ENCODE measurements around the gene NTSR2. TPM values are rescaled to one million over a fixed set of nuclear protein-coding genes. Genes with fewer than 3 reads are reported as not detected.

The NTSR2 gene
- total and polyA plus RNA-seq, 2 donors (not counting 3 experiments of a cell fraction or from before 2014, with no cell fraction given) = not detected

GRCh38 chr2:11682590-11682915, 12.6 kb upstream of the NTSR2 start:
- intact Hi-C loops (cut with micrococcal nuclease) = loop anchor here (1.0 to 5.0 kb wide), 3 partner anchors 80 to 204 kb away; no protein-coding TSS in a partner anchor
- ChIA-PET POLR2A (no interaction called here), CTCF (interaction anchor here (1.0 to 1.3 kb wide), 3 partner anchors 10 to 98 kb away, joined by 3 read pairs; no protein-coding TSS in a partner anchor)
- FAIRE-seq (no peak), DNase-seq (ENCODE audit: low read depth, low spot score) (no peak)
- TF ChIP-seq MYC (IDR thresholded peaks at IDR 0.05; ENCODE audit: low read depth, low read length) (no peak), EZH2 (IDR thresholded peaks at IDR 0.05; ENCODE audit: borderline replicate concordance, low read depth, low read length, severe bottlenecking) (no peak), POLR2AphosphoS5 (IDR thresholded peaks at IDR 0.05; ENCODE audit: insufficient read depth, low read depth, low read length) (no peak), FOS (IDR thresholded peaks at IDR 0.05; ENCODE audit: borderline replicate concordance, insufficient read depth, low read length) (no peak), MAX (IDR thresholded peaks at IDR 0.05; ENCODE audit: insufficient read depth, insufficient read length) (no peak), GATA2 (IDR thresholded peaks at IDR 0.05; ENCODE audit: insufficient read depth, insufficient read length, low read depth, low read length) (no peak), POLR2A (IDR thresholded peaks at IDR 0.05; ENCODE audit: low read depth, low read length) (no peak), JUN (IDR thresholded peaks at IDR 0.05; ENCODE audit: borderline replicate concordance, insufficient read depth, insufficient read length, low read depth) (no peak), CTCF (IDR thresholded peaks at IDR 0.05; ENCODE audit: extremely low read depth in 1 of 2, insufficient read depth in 1 of 2, low read depth in 1 of 2, low read length in 2 of 2) (no peak)
- Histone ChIP-seq H3K4me2 (ENCODE audit: insufficient read depth, low read length) (no peak overlapping the region), H3K4me1 (ENCODE audit: control insufficient read depth, extremely low read depth, insufficient read depth, low read length) (no peaks in the 10 kb centered on the region), H3K9ac (replicated peaks; ENCODE audit: extremely low read depth, insufficient read depth, low read length) (no peak overlapping the region), H2AFZ (ENCODE audit: low read depth, low read length) (no peak overlapping the region), H4K20me1 (replicated peaks; ENCODE audit: control insufficient read depth, extremely low read depth, insufficient read depth, low read length) (no peaks in the 10 kb centered on the region), H3K79me2 (ENCODE audit: control insufficient read depth, insufficient read depth, low read length) (no peaks in the 10 kb centered on the region), H3K4me3 (replicated peaks in 1 of 3; ENCODE audit: insufficient read depth in 1 of 3, low read depth in 1 of 3, low read length in 3 of 3) (no peak overlapping the region), H3K36me3 (ENCODE audit: control insufficient read depth in 2 of 2, extremely low read depth in 1 of 2, insufficient read depth in 2 of 2, low read length in 2 of 2) (no peaks in the 10 kb centered on the region), H3K9me3 (replicated peaks; ENCODE audit: control insufficient read depth, insufficient read depth, low read length) (no peaks in the 10 kb centered on the region), H3K9me1 (replicated peaks; ENCODE audit: control insufficient read depth, extremely low read depth, insufficient read depth, low read length) (no peaks in the 10 kb centered on the region), H3K27ac (ENCODE audit: insufficient read depth, low read depth, low read length) (no peak overlapping the region), H3K27me3 (ENCODE audit: control insufficient read depth in 2 of 2, insufficient read depth in 2 of 2, low read length in 2 of 2) (peaks cover 4 to 12% of the 10 kb centered on the region in 2 experiments)
- dilution Hi-C loops (cut with MboI; ENCODE audit: extremely low pct_ligation_motif_present, low sequenced_read_pairs) = no loop called here
- no TSS peak for BruUV-seq (replicated peaks)
